C4-2B (cell line): ENCODE results near the gene CYTH2.

Experiments used
- H3K27ac ChIP-seq: fragments of 450-650 bp; 2 replicates; pipeline ENCODE4 v1.5.1; 2017
- CTCF ChIP-seq: fragments of 450-650 bp; conservative IDR thresholded peaks from 2 replicates; pipeline ENCODE4 v1.5.1; 2017; ENCODE audit warnings: mild to moderate bottlenecking
- ZFX ChIP-seq: fragments of 450-650 bp; IDR thresholded peaks from 2 replicates; pipeline ENCODE4 v1.6.1; 2017

CYTH2 gene

GRCh38 chr19:48461651-48461981 lies 7.6 kb upstream of the CYTH2 start:
- TF ChIP-seq CTCF: no peak
- TF ChIP-seq ZFX: no peak
- H3K27ac ChIP-seq: no peak overlapping the region

- TF ChIP-seq ZFX (no peak), CTCF (no peak)
- H3K27ac ChIP-seq: no peak overlapping the region
These were observed 7.0 kb upstream of the CYTH2 start for GRCh38 chr19:48461982-48462655.

GRCh38 chr19:48465215-48465614 lies 4.0 kb upstream of the CYTH2 start:
- H3K27ac ChIP-seq: no peak overlapping the region
- TF ChIP-seq ZFX (no peak), CTCF (no peak)

GRCh38 chr19:48466561-48467325 lies 2.4 kb upstream of the CYTH2 start:
- TF ChIP-seq CTCF: no peak
- no peak for TF ChIP-seq ZFX
- no peak overlapping the region for H3K27ac ChIP-seq

- TF ChIP-seq CTCF (no peak), ZFX (no peak)
- H3K27ac ChIP-seq: peak overlapping the region; percentile 92
These were observed 339 bp upstream of the CYTH2 start for GRCh38 chr19:48468772-48469288.

GRCh38 chr19:48469934-48470680 lies 938 bp downstream of the CYTH2 start:
- H3K27ac ChIP-seq: peak overlapping the region; percentile 92
- no peak for TF ChIP-seq ZFX
- TF ChIP-seq CTCF: no peak

- TF ChIP-seq CTCF (no peak), ZFX (no peak)
- H3K27ac ChIP-seq: no peak overlapping the region
These were observed 1.7 kb downstream of the CYTH2 start for GRCh38 chr19:48470856-48471255.
